Measurements from ENCODE around the gene PCDHGB6. TPM values are rescaled to one million over a fixed set of nuclear protein-coding genes. Genes with fewer than 3 reads are reported as not detected.

PCDHGB6 gene
- total and polyA plus RNA-seq, 9 of the 15 experiments (the other 6 are each of a cell fraction or from before 2014, with no cell fraction given), result 0.01 to 0.11 (median 0.07) TPM; not detected in 1

- TF ChIP-seq ZNF395 (CRISPR knock-in tag; IDR thresholded peaks at IDR 0.05), result no peak
- no peak for TF ChIP-seq KLF16 (IDR thresholded peaks at IDR 0.05)
- no peak for TF ChIP-seq TGIF2 (CRISPR knock-in tag; IDR thresholded peaks at IDR 0.05)
- TF ChIP-seq, protein P1, sequence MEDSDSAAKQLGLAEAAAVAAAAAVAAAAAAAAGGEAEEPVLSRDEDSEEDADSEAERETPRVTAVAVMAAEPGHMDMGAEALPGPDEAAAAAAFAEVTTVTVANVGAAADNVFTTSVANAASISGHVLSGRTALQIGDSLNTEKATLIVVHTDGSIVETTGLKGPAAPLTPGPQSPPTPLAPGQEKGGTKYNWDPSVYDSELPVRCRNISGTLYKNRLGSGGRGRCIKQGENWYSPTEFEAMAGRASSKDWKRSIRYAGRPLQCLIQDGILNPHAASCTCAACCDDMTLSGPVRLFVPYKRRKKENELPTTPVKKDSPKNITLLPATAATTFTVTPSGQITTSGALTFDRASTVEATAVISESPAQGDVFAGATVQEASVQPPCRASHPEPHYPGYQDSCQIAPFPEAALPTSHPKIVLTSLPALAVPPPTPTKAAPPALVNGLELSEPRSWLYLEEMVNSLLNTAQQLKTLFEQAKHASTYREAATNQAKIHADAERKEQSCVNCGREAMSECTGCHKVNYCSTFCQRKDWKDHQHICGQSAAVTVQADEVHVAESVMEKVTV (CRISPR knock-in tag; IDR thresholded peaks at IDR 0.05), result no peak
- no peak for TF ChIP-seq NUFIP1 (IDR thresholded peaks at IDR 0.05; ENCODE audit: partially characterized antibody)
- TF ChIP-seq, protein P2, sequence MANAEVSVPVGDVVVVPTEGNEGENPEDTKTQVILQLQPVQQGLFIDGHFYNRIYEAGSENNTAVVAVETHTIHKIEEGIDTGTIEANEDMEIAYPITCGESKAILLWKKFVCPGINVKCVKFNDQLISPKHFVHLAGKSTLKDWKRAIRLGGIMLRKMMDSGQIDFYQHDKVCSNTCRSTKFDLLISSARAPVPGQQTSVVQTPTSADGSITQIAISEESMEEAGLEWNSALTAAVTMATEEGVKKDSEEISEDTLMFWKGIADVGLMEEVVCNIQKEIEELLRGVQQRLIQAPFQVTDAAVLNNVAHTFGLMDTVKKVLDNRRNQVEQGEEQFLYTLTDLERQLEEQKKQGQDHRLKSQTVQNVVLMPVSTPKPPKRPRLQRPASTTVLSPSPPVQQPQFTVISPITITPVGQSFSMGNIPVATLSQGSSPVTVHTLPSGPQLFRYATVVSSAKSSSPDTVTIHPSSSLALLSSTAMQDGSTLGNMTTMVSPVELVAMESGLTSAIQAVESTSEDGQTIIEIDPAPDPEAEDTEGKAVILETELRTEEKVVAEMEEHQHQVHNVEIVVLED (CRISPR knock-in tag; IDR thresholded peaks at IDR 0.05), result no peak
- no peak for TF ChIP-seq DDX20 (tag; IDR thresholded peaks at IDR 0.05; ENCODE audit: low read depth)
- no peak for TF ChIP-seq U2AF1 (optimal IDR thresholded peaks at IDR 0.05; ENCODE audit: low read depth, low read length)
- TF ChIP-seq ZNF174 (CRISPR knock-in tag; IDR thresholded peaks at IDR 0.05), result no peak
- TF ChIP-seq KLF1 (tag; IDR thresholded peaks at IDR 0.05), result no peak
These were observed 8.1 kb upstream of the PCDHGB6 start (continued) for GRCh38 chr5:141399555-141400258.

Data from K562 (cell line).